ENCODE results near the gene CLTRN.
"Not testable (repeated sequence)": the region's sequence is repeated elsewhere in the genome, so short reads cannot be mapped to it uniquely, and the experiment has no call there.

Gene CLTRN

GRCh38 chrX:15664487-15665444 lies at the start of gene CLTRN:
CLTRN (minus strand) TSS chrX:15664805; CDS start chrX:15664775, 30 bp downstream.
- no peaks in the 10 kb centered on the region for H3K9me3 ChIP-seq (ENCODE audit: low read length)
- H3K4me1 ChIP-seq (ENCODE audit: insufficient read depth, low read length) = no peaks in the 10 kb centered on the region
- no peak within 1 kb of the TSS for H3K9ac ChIP-seq (ENCODE audit: low read length)
- H3K4me3 ChIP-seq (ENCODE audit: low read depth in 1 of 2, low read length in 2 of 2) = no peak within 1 kb of the TSS
- no peaks in the 10 kb centered on the region for H3K36me3 ChIP-seq (ENCODE audit: insufficient read depth, low read length)
- peaks cover 7 to 27% of the 10 kb centered on the region in 2 donors for H3K27me3 ChIP-seq (ENCODE audit: control insufficient read depth in 1 of 2, insufficient read depth in 2 of 2, low read length in 2 of 2)
- H3K27ac ChIP-seq (ENCODE audit: low read depth, low read length) = no peak within 1 kb of the TSS

GRCh38 chrX:15704273-15704672 lies 39.7 kb upstream of the CLTRN start:
- H3K27me3 ChIP-seq (ENCODE audit: control insufficient read depth in 1 of 2, insufficient read depth in 2 of 2, low read length in 2 of 2); H3K4me3 ChIP-seq (ENCODE audit: low read depth in 1 of 2, low read length in 2 of 2); H3K27ac ChIP-seq (ENCODE audit: low read depth, low read length); H3K9me3 ChIP-seq (ENCODE audit: low read length); H3K9ac ChIP-seq (ENCODE audit: low read length); H3K4me1 ChIP-seq (ENCODE audit: insufficient read depth, low read length); H3K36me3 ChIP-seq (ENCODE audit: insufficient read depth, low read length): not testable (repeated sequence)

- H3K36me3 ChIP-seq (ENCODE audit: insufficient read depth, low read length); H3K9ac ChIP-seq (ENCODE audit: low read length); H3K9me3 ChIP-seq (ENCODE audit: low read length); H3K4me3 ChIP-seq (ENCODE audit: low read depth in 1 of 2, low read length in 2 of 2); H3K4me1 ChIP-seq (ENCODE audit: insufficient read depth, low read length); H3K27ac ChIP-seq (ENCODE audit: low read depth, low read length); H3K27me3 ChIP-seq (ENCODE audit: control insufficient read depth in 1 of 2, insufficient read depth in 2 of 2, low read length in 2 of 2): not testable (repeated sequence)
These were observed 39.2 kb upstream of the CLTRN start for GRCh38 chrX:15703809-15704208.

GRCh38 chrX:15702488-15703371 lies 38.1 kb upstream of the CLTRN start:
- Histone ChIP-seq H3K4me1 (ENCODE audit: insufficient read depth, low read length) (no peaks in the 10 kb centered on the region), H3K4me3 (ENCODE audit: low read depth in 1 of 2, low read length in 2 of 2) (no peak overlapping the region), H3K9ac (ENCODE audit: low read length) (no peak overlapping the region), H3K27me3 (ENCODE audit: control insufficient read depth in 1 of 2, insufficient read depth in 2 of 2, low read length in 2 of 2) (no peaks in the 10 kb centered on the region), H3K27ac (ENCODE audit: low read depth, low read length) (no peak overlapping the region), H3K36me3 (ENCODE audit: insufficient read depth, low read length) (no peaks in the 10 kb centered on the region), H3K9me3 (ENCODE audit: low read length) (no peaks in the 10 kb centered on the region)

GRCh38 chrX:15696516-15696915 lies 31.9 kb upstream of the CLTRN start:
- Histone ChIP-seq H3K36me3 (ENCODE audit: insufficient read depth, low read length) (peaks cover 5% of the 10 kb centered on the region), H3K27ac (ENCODE audit: low read depth, low read length) (no peak overlapping the region), H3K27me3 (ENCODE audit: control insufficient read depth in 1 of 2, insufficient read depth in 2 of 2, low read length in 2 of 2) (no peaks in the 10 kb centered on the region), H3K4me1 (ENCODE audit: insufficient read depth, low read length) (no peaks in the 10 kb centered on the region), H3K9me3 (ENCODE audit: low read length) (no peaks in the 10 kb centered on the region), H3K4me3 (ENCODE audit: low read depth in 1 of 2, low read length in 2 of 2) (no peak overlapping the region), H3K9ac (ENCODE audit: low read length) (no peak overlapping the region)

GRCh38 chrX:15694941-15695451 lies 30.4 kb upstream of the CLTRN start:
- Histone ChIP-seq H3K4me1 (ENCODE audit: insufficient read depth, low read length) (no peaks in the 10 kb centered on the region), H3K27ac (ENCODE audit: low read depth, low read length) (no peak overlapping the region), H3K9me3 (ENCODE audit: low read length) (no peaks in the 10 kb centered on the region), H3K4me3 (ENCODE audit: low read depth in 1 of 2, low read length in 2 of 2) (no peak overlapping the region), H3K27me3 (ENCODE audit: control insufficient read depth in 1 of 2, insufficient read depth in 2 of 2, low read length in 2 of 2) (no peaks in the 10 kb centered on the region), H3K9ac (ENCODE audit: low read length) (no peak overlapping the region), H3K36me3 (ENCODE audit: insufficient read depth, low read length) (peaks cover 5% of the 10 kb centered on the region)

GRCh38 chrX:15686818-15687685 lies 22.4 kb upstream of the CLTRN start:
- no peaks in the 10 kb centered on the region for H3K36me3 ChIP-seq (ENCODE audit: insufficient read depth, low read length)
- H3K4me3 ChIP-seq (ENCODE audit: low read depth in 1 of 2, low read length in 2 of 2) = no peak overlapping the region
- H3K27ac ChIP-seq (ENCODE audit: low read depth, low read length) = no peak overlapping the region
- H3K27me3 ChIP-seq (ENCODE audit: control insufficient read depth in 1 of 2, insufficient read depth in 2 of 2, low read length in 2 of 2) = no peaks in the 10 kb centered on the region
- H3K9me3 ChIP-seq (ENCODE audit: low read length) = no peaks in the 10 kb centered on the region
- no peaks in the 10 kb centered on the region for H3K4me1 ChIP-seq (ENCODE audit: insufficient read depth, low read length)
- H3K9ac ChIP-seq (ENCODE audit: low read length) = no peak overlapping the region

GRCh38 chrX:15683193-15683592 lies 18.6 kb upstream of the CLTRN start:
- no peaks in the 10 kb centered on the region for H3K4me1 ChIP-seq (ENCODE audit: insufficient read depth, low read length)
- H3K4me3 ChIP-seq (ENCODE audit: low read depth in 1 of 2, low read length in 2 of 2) = no peak overlapping the region
- H3K27me3 ChIP-seq (ENCODE audit: control insufficient read depth in 1 of 2, insufficient read depth in 2 of 2, low read length in 2 of 2) = no peaks in the 10 kb centered on the region
- no peak overlapping the region for H3K9ac ChIP-seq (ENCODE audit: low read length)
- no peak overlapping the region for H3K27ac ChIP-seq (ENCODE audit: low read depth, low read length)
- peaks cover 13% of the 10 kb centered on the region for H3K36me3 ChIP-seq (ENCODE audit: insufficient read depth, low read length)
- no peaks in the 10 kb centered on the region for H3K9me3 ChIP-seq (ENCODE audit: low read length)

- no peak overlapping the region for H3K9ac ChIP-seq (ENCODE audit: low read length)
- H3K4me1 ChIP-seq (ENCODE audit: insufficient read depth, low read length) = peaks cover 9% of the 10 kb centered on the region
- no peaks in the 10 kb centered on the region for H3K9me3 ChIP-seq (ENCODE audit: low read length)
- no peak overlapping the region for H3K27ac ChIP-seq (ENCODE audit: low read depth, low read length)
- no peak overlapping the region for H3K4me3 ChIP-seq (ENCODE audit: low read depth in 1 of 2, low read length in 2 of 2)
- peaks cover 13% of the 10 kb centered on the region for H3K36me3 ChIP-seq (ENCODE audit: insufficient read depth, low read length)
- no peaks in the 10 kb centered on the region for H3K27me3 ChIP-seq (ENCODE audit: control insufficient read depth in 1 of 2, insufficient read depth in 2 of 2, low read length in 2 of 2)
These were observed 16.8 kb upstream of the CLTRN start for GRCh38 chrX:15681433-15681832.

GRCh38 chrX:15680401-15680800 lies 15.8 kb upstream of the CLTRN start:
- H3K27me3 ChIP-seq (ENCODE audit: control insufficient read depth in 1 of 2, insufficient read depth in 2 of 2, low read length in 2 of 2) = no peaks in the 10 kb centered on the region
- H3K9me3 ChIP-seq (ENCODE audit: low read length) = no peaks in the 10 kb centered on the region
- H3K27ac ChIP-seq (ENCODE audit: low read depth, low read length) = no peak overlapping the region
- H3K9ac ChIP-seq (ENCODE audit: low read length) = no peak overlapping the region
- H3K36me3 ChIP-seq (ENCODE audit: insufficient read depth, low read length) = peaks cover 13% of the 10 kb centered on the region
- peaks cover 14% of the 10 kb centered on the region for H3K4me1 ChIP-seq (ENCODE audit: insufficient read depth, low read length)
- H3K4me3 ChIP-seq (ENCODE audit: low read depth in 1 of 2, low read length in 2 of 2) = no peak overlapping the region

Data from muscle layer of colon (tissue), 2 donors.